Measurements from ENCODE around the gene NELFCD. TPM values are rescaled to one million over a fixed set of nuclear protein-coding genes. Genes with fewer than 3 reads are reported as not detected.

Gene NELFCD
- total RNA-seq, 1 donor from 2014 or later: 37.6 TPM

DNA sequence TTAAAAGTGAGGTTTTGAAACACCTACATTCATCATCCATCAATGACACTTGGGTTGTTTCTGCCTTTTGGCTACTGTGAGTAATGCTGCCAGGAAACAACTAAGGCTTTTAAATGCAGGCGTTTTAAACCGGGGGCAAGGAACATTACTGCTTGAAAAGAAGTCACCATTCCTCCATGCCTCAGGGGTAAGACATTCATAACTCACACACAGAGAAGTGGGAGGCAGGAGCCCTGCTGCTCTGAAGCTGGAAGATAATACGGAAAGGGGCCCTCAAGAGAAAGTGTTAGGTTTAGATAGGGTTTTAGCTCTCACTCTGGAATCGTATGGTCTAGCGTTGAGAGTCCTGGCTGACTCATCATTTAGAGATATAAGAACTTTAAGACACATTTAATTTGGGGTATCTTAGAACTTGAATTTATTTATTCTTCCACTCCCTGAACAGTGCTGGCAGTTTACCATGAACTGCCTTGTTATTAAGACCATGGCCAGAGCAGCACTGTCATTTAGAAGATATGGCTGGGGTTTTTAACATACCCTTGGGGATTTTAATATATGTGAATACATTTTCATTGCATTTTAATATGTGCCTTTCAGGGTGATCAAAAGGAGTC, 40.0 kb downstream of the NELFCD start:
- TF ChIP-seq, protein P1, sequence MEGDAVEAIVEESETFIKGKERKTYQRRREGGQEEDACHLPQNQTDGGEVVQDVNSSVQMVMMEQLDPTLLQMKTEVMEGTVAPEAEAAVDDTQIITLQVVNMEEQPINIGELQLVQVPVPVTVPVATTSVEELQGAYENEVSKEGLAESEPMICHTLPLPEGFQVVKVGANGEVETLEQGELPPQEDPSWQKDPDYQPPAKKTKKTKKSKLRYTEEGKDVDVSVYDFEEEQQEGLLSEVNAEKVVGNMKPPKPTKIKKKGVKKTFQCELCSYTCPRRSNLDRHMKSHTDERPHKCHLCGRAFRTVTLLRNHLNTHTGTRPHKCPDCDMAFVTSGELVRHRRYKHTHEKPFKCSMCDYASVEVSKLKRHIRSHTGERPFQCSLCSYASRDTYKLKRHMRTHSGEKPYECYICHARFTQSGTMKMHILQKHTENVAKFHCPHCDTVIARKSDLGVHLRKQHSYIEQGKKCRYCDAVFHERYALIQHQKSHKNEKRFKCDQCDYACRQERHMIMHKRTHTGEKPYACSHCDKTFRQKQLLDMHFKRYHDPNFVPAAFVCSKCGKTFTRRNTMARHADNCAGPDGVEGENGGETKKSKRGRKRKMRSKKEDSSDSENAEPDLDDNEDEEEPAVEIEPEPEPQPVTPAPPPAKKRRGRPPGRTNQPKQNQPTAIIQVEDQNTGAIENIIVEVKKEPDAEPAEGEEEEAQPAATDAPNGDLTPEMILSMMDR (IDR thresholded peaks at IDR 0.05): no peak
- H3K4me3 Mint-ChIP-seq (ENCODE audit: unreplicated experiment): no peak overlapping the region
- no peaks in the 10 kb centered on the region for H3K9me3 Mint-ChIP-seq (ENCODE audit: low read depth)
- H3K4me1 Mint-ChIP-seq (ENCODE audit: low read depth): peaks cover 30% of the 10 kb centered on the region
- H3K36me3 Mint-ChIP-seq (ENCODE audit: low read depth): peaks cover 14% of the 10 kb centered on the region
- DNase-seq (ENCODE audit: low spot score): no peak
- peak overlapping the region; percentile 88 for H3K27ac Mint-ChIP-seq (ENCODE audit: unreplicated experiment)
- no peaks in the 10 kb centered on the region for H3K27me3 Mint-ChIP-seq (ENCODE audit: low read depth)

DNA sequence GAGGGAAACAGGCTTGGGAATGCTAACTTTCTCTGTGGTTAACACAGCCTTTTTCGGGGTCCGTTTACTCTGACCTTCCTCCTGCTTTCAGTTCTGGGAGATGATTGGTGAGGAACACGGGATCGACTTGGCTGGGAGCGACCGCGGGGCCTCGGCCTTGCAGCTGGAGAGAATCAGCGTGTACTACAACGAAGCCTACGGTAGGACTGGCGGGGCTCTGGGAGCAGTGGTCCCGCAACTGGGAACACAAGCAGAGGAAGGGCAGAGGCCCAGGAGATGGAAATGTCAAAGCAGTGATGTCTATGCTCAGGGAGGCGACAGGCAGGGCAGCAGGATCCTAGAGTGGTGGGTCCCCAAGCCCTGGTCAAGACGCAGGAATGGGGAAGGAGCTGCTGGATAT, 41.7 kb downstream of the NELFCD start:
- no peak overlapping the region for H3K4me3 Mint-ChIP-seq (ENCODE audit: unreplicated experiment)
- TF ChIP-seq, protein P1 (IDR thresholded peaks at IDR 0.05): no peak

DNA sequence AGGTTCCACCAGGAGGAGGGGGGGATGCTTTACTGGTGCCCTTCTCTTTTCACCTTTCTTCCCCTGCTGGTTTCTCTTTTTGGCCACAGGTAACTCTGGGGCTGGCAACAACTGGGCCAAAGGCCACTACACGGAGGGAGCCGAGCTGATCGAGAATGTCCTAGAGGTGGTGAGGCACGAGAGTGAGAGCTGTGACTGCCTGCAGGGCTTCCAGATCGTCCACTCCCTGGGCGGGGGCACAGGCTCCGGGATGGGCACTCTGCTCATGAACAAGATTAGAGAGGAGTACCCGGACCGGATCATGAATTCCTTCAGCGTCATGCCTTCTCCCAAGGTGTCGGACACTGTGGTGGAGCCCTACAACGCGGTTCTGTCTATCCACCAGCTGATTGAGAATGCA, 42.6 kb downstream of the NELFCD start:
- peaks cover 22% of the 10 kb centered on the region for H3K36me3 Mint-ChIP-seq (ENCODE audit: low read depth)
- H3K9me3 Mint-ChIP-seq (ENCODE audit: low read depth): no peaks in the 10 kb centered on the region
- H3K4me3 Mint-ChIP-seq (ENCODE audit: unreplicated experiment): no peak overlapping the region
- H3K27me3 Mint-ChIP-seq (ENCODE audit: low read depth): no peaks in the 10 kb centered on the region
- TF ChIP-seq, protein P1 (IDR thresholded peaks at IDR 0.05): no peak
- H3K4me1 Mint-ChIP-seq (ENCODE audit: low read depth): peaks cover 40% of the 10 kb centered on the region
- DNase-seq (ENCODE audit: low spot score): no peak
- peak overlapping the region; percentile 12 for H3K27ac Mint-ChIP-seq (ENCODE audit: unreplicated experiment)

More for the DNA sequence above, 41.7 kb downstream of the NELFCD start:
- H3K36me3 Mint-ChIP-seq (ENCODE audit: low read depth): peaks cover 20% of the 10 kb centered on the region
- H3K27me3 Mint-ChIP-seq (ENCODE audit: low read depth): no peaks in the 10 kb centered on the region
- no peaks in the 10 kb centered on the region for H3K9me3 Mint-ChIP-seq (ENCODE audit: low read depth)
- no peak for DNase-seq (ENCODE audit: low spot score)
- H3K4me1 Mint-ChIP-seq (ENCODE audit: low read depth): peaks cover 32% of the 10 kb centered on the region
- no peak overlapping the region for H3K27ac Mint-ChIP-seq (ENCODE audit: unreplicated experiment)

DNA sequence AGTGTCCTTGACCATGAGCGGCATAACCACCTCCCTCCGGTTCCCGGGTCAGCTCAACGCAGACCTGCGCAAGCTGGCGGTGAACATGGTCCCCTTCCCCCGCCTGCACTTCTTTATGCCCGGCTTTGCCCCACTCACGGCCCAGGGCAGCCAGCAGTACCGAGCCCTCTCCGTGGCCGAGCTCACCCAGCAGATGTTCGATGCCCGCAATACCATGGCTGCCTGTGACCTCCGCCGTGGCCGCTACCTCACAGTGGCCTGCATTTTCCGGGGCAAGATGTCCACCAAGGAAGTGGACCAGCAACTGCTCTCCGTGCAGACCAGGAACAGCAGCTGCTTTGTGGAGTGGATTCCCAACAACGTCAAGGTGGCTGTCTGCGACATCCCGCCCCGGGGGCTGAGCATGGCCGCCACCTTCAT, 43.1 kb downstream of the NELFCD start:
- TF ChIP-seq, protein P1 (IDR thresholded peaks at IDR 0.05): no peak
- no peak overlapping the region for H3K27ac Mint-ChIP-seq (ENCODE audit: unreplicated experiment)

DNA sequence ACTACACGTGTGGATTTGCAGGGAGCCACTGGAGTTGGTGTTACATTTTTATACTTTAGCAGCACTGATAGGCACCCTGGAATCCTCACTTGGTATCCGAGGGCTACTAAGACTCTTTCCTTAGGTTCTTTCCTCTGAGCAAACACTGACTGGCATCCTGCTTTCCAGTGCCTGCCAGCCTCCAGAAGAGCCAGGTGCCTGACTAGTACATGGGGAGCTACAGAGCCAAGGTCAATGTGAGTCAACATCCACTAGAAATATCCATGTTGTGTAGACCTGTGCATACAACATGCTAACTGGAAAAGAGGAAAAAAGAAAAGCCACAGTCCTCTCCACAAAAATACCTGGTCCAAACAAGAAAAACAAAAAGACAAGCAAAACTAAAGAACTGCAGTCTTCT, 44.0 kb downstream of the NELFCD start:
- Mint-ChIP-seq H3K9me3 (ENCODE audit: low read depth) (no peaks in the 10 kb centered on the region), H3K27ac (ENCODE audit: unreplicated experiment) (no peak overlapping the region), H3K4me1 (ENCODE audit: low read depth) (peaks cover 55% of the 10 kb centered on the region), H3K36me3 (ENCODE audit: low read depth) (peaks cover 27% of the 10 kb centered on the region), H3K4me3 (ENCODE audit: unreplicated experiment) (no peak overlapping the region), H3K27me3 (ENCODE audit: low read depth) (no peaks in the 10 kb centered on the region)
- DNase-seq (ENCODE audit: low spot score): no peak
- TF ChIP-seq, protein P1 (IDR thresholded peaks at IDR 0.05): no peak

More for the DNA sequence above, 43.1 kb downstream of the NELFCD start:
- no peaks in the 10 kb centered on the region for H3K27me3 Mint-ChIP-seq (ENCODE audit: low read depth)
- peaks cover 45% of the 10 kb centered on the region for H3K4me1 Mint-ChIP-seq (ENCODE audit: low read depth)
- H3K4me3 Mint-ChIP-seq (ENCODE audit: unreplicated experiment): no peak overlapping the region
- no peak for DNase-seq (ENCODE audit: low spot score)
- H3K36me3 Mint-ChIP-seq (ENCODE audit: low read depth): peaks cover 22% of the 10 kb centered on the region
- no peaks in the 10 kb centered on the region for H3K9me3 Mint-ChIP-seq (ENCODE audit: low read depth)

All from chondrocyte (in vitro differentiated cells).